K562 (cell line): Measurements from ENCODE around the gene GLIPR1L2. TPM values are rescaled to one million over a fixed set of nuclear protein-coding genes. Genes with fewer than 3 reads are reported as not detected.

Source experiments
- ATAC-seq: fragments of 200-7000 bp; cut with Tn5 transposase; 3 replicates; pipeline ENCODE4 v1.9.1; 2020; ENCODE audit warnings: moderate library complexity
- Bru-seq: library from RNA; stranded (reverse); fragments of 400-500 nt; gene quantifications from one replicate; lab custom pipeline; 2021; lab: Mats Ljungman, UMichigan
- BruChase-seq, 2 experiments: library from RNA; stranded (reverse); fragments of 400-500 nt; gene quantifications; one replicate each; lab custom pipeline; 2021; lab: Mats Ljungman, UMichigan
- BruUV-seq: library from RNA; stranded (reverse); fragments of 400-500 nt; replicated peaks from 2 replicates; lab custom pipeline; 2021; lab: Mats Ljungman, UMichigan
- CTCF ChIA-PET: fragments of 300-600 bp; formaldehyde crosslinking; extraction: SDS; loops from one replicate; lab custom pipeline; 2021; ENCODE audit warnings: low intra/inter-chr PET ratio; lab: Yijun Ruan, JAX
- POLR2A ChIA-PET: fragments of 300-600, 350-650 bp; sonication (Branson Sonifier 250); formaldehyde crosslinking; extraction: SDS; loops from one replicate; lab custom pipeline; 2021; ENCODE audit warnings: antibody characterized with exemption, inconsistent platforms; lab: Yijun Ruan, JAX
- DNase-seq, 4 experiments: peaks; one replicate each; pipeline versions ENCODE4 v3.0.0 to v3.0.0-alpha.2; 2011 to 2018; ENCODE audit warnings: low spot score in 3 of 4, mixed read lengths in 3 of 4; ENCODE audit errors: extremely low read depth in 1 of 4
- FAIRE-seq: peaks from 2 replicates; lab custom pipeline; 2011; peaks lifted over from hg19 to GRCh38; lab: Jason Lieb, UNC
- H2AFZ ChIP-seq: 2 replicates; pipeline ENCODE4 v1.6.0; 2011; ENCODE audit warnings: low read depth, low read length, control low read depth, inconsistent platforms
- H3K27ac ChIP-seq: fragments of 200-600 bp; 3 replicates; pipeline ENCODE4 v1.8.0; 2011; ENCODE audit warnings: low read depth, mild to moderate bottlenecking, control low read depth, inconsistent platforms, low read length, moderate library complexity, mixed read lengths; ENCODE audit errors: extremely low read depth
- H3K27me3 ChIP-seq, 2 experiments: fragments of 300-600 bp in 1 of 2; 2 replicates in 1 of 2; 3 replicates in 1 of 2; pipeline versions ENCODE4 v1.6.0 to v1.8.0; 2011; ENCODE audit warnings: inconsistent platforms in 2 of 2, low read length in 2 of 2, mild to moderate bottlenecking in 1 of 2, mixed read lengths in 1 of 2, moderate library complexity in 1 of 2; ENCODE audit not compliant: control insufficient read depth in 2 of 2, insufficient read depth in 2 of 2
- H3K36me3 ChIP-seq: fragments of 300-600 bp; 3 replicates; pipeline ENCODE4 v1.8.0; 2011; ENCODE audit warnings: mild to moderate bottlenecking, low read length, inconsistent platforms; ENCODE audit not compliant: control insufficient read depth, insufficient read depth
- H3K4me1 ChIP-seq, 2 experiments: fragments of 200-600 bp in 1 of 2; replicated peaks in 1 of 2; 2 replicates in 1 of 2; 3 replicates in 1 of 2; pipeline versions ENCODE4 v1.5.1 to v1.8.0; 2011; ENCODE audit warnings: inconsistent platforms in 2 of 2, low read length in 2 of 2, mild to moderate bottlenecking in 1 of 2, mixed read lengths in 1 of 2, moderate library complexity in 1 of 2; ENCODE audit not compliant: control insufficient read depth in 2 of 2, insufficient read depth in 2 of 2
- H3K4me2 ChIP-seq: 2 replicates; pipeline ENCODE4 v1.6.1; 2011; ENCODE audit warnings: low read length, control low read depth, inconsistent platforms, mixed read lengths; ENCODE audit not compliant: insufficient read depth
- H3K4me3 ChIP-seq: fragments of 200-600 bp; sonication (generic), shearing (Covaris generic); 2 replicates; pipeline ENCODE4 v1.5.1; 2016; ENCODE audit warnings: control low read depth, inconsistent platforms
- H3K79me2 ChIP-seq: fragments of 200-600 bp; 3 replicates; pipeline ENCODE4 v1.8.0; 2011; ENCODE audit warnings: low read length, inconsistent platforms; ENCODE audit not compliant: control insufficient read depth, insufficient read depth
- H3K9ac ChIP-seq, 2 experiments: 2 replicates each; pipeline versions ENCODE4 v1.6.0 to v1.6.1; 2011; ENCODE audit warnings: low read depth in 2 of 2, low read length in 2 of 2, control low read depth in 1 of 2, inconsistent platforms in 1 of 2, mild to moderate bottlenecking in 1 of 2, mixed read lengths in 1 of 2; ENCODE audit not compliant: insufficient read depth in 1 of 2
- H3K9me1 ChIP-seq: one replicate; pipeline ENCODE4 v1.6.0; 2011; ENCODE audit warnings: inconsistent platforms, mild to moderate bottlenecking, low read length, moderate library complexity; ENCODE audit not compliant: control insufficient read depth, insufficient read depth
- H3K9me3 ChIP-seq: replicated peaks from 2 replicates; pipeline ENCODE4 v1.5.1; 2011; ENCODE audit warnings: low read depth, low read length, inconsistent platforms; ENCODE audit not compliant: control insufficient read depth, insufficient read depth
- H4K20me1 ChIP-seq: replicated peaks from 2 replicates; pipeline ENCODE4 v1.6.1; 2011; ENCODE audit warnings: low read length, inconsistent platforms, mixed read lengths; ENCODE audit not compliant: control insufficient read depth, insufficient read depth
- CREB3 ChIP-seq: fragments of 450-650 bp; conservative IDR thresholded peaks from 2 replicates; pipeline ENCODE4 v1.6.1; 2016; ENCODE audit warnings: missing genetic modification characterization, low read depth, mild to moderate bottlenecking, missing compliant biosample characterization, moderate library complexity
- HDAC6 ChIP-seq: IDR thresholded peaks from 2 replicates; pipeline ENCODE4 v1.6.1; 2012; ENCODE audit warnings: low read depth, mild to moderate bottlenecking, control low read depth, inconsistent platforms, low read length, moderate library complexity
- MAZ ChIP-seq, 2 experiments: fragments of 450-650 bp in 1 of 2; sonication (generic) in 1 of 2; formaldehyde crosslinking; IDR thresholded peaks in 1 of 2; conservative IDR thresholded peaks in 1 of 2; 2 replicates each; pipeline versions ENCODE4 v1.4.0 to v1.5.0; 2020; ENCODE audit warnings: mild to moderate bottlenecking in 1 of 2, missing genetic modification reagents in 1 of 2
- MLX ChIP-seq, 2 experiments: fragments of 450-650 bp in 1 of 2; sonication (generic) in 1 of 2; formaldehyde crosslinking; conservative IDR thresholded peaks; 2 replicates each; pipeline versions ENCODE4 v1.4.0 to v1.8.1; 2020 to 2022; ENCODE audit warnings: mild to moderate bottlenecking in 1 of 2, missing genetic modification reagents in 1 of 2
- NCOA4 ChIP-seq: fragments of 450-650 bp; IDR thresholded peaks from 2 replicates; pipeline ENCODE4 v1.6.1; 2018; ENCODE audit warnings: mild to moderate bottlenecking; ENCODE audit not compliant: partially characterized antibody
- RAD21 ChIP-seq, 2 experiments: fragments of 250-450 bp in 1 of 2; fragments of 450-650 bp in 1 of 2; sonication (Bioruptor Pico) in 1 of 2; formaldehyde crosslinking in 1 of 2; IDR thresholded peaks in 1 of 2; conservative IDR thresholded peaks in 1 of 2; 2 replicates each; pipeline versions ENCODE4 v1.4.0 to v1.8.0; 2020 to 2022; ENCODE audit warnings: mild to moderate bottlenecking in 2 of 2, moderate library complexity in 1 of 2
- SAFB ChIP-seq: fragments of 200-400 bp; formaldehyde crosslinking; IDR thresholded peaks from 2 replicates; pipeline ENCODE4 v1.6.1; 2017; ENCODE audit warnings: low read depth, low read length, borderline replicate concordance
- USF1 ChIP-seq: sonication (generic); formaldehyde crosslinking; IDR thresholded peaks from 2 replicates; pipeline ENCODE4 v1.9.0; 2022; ENCODE audit warnings: mild to moderate bottlenecking, missing genetic modification reagents
- YY1 ChIP-seq, 3 experiments: IDR thresholded peaks; 2 replicates each; pipeline ENCODE4 v1.6.1; 2011; ENCODE audit warnings: low read length in 2 of 3, mild to moderate bottlenecking in 2 of 3, moderate library complexity in 2 of 3, borderline replicate concordance in 1 of 3, control low read depth in 1 of 3, low read depth in 1 of 3; ENCODE audit not compliant: insufficient read depth in 3 of 3, insufficient replicate concordance in 2 of 3, control insufficient read depth in 1 of 3, insufficient read length in 1 of 3; ENCODE audit errors: extremely low read depth in 1 of 3
- ZFX ChIP-seq: sonication (generic); formaldehyde crosslinking; IDR thresholded peaks from 2 replicates; pipeline ENCODE4 v1.8.0; 2022; ENCODE audit warnings: mild to moderate bottlenecking, missing genetic modification reagents, moderate library complexity
- WGBS: fragments of 100-300 bp; shearing (Covaris generic); methylation state at CpG from one replicate; pipeline ENCODE4 v1.1.6; 2016; ENCODE audit warnings: low coverage, mixed read lengths; ENCODE audit not compliant: insufficient coverage; ENCODE audit errors: missing lambda C conversion rate; 5-methylcytosine and 5-hydroxymethylcytosine counted together
- in situ Hi-C: fragments of 300-500 bp; cut with MboI; formaldehyde crosslinking; loops from 4 replicates; pipeline ENCODE4 v1.15.0; 2018; ENCODE audit warnings: inconsistent platforms, mixed read lengths
- intact Hi-C: fragments of 100-400 bp; cut with micrococcal nuclease; formaldehyde crosslinking; loops from 2 replicates; pipeline ENCODE4 v1.14.2; 2022
- long read RNA-seq, 3 experiments: library from polyadenylated mRNA in 2 of 3; library from RNA in 1 of 3; unstranded in 2 of 3; stranded (forward) in 1 of 3; transcript quantifications; one replicate each; pipeline ENCODE4 v2.0.0, GENCODE V29; 2019 to 2022
- polyA minus RNA-seq, 3 experiments: library from RNA; depleted of rRNA, polyadenylated mRNA; stranded (reverse); fragments of >200 nt; gene quantifications; 2 replicates each; pipeline ENCODE4 v1.2.3, GENCODE V29; 2011
- polyA plus RNA-seq, 8 experiments: library from polyadenylated mRNA; depleted of rRNA in 4 of 8; stranded (reverse) in 5 of 8; unstranded in 3 of 8; fragments of >200 nt; fragmentation: Nextera tagmentation in 2 of 8; fragmentation: Illumina TruSeq in 1 of 8; extraction: Ambion mirVana in 2 of 8; extraction: Trizol in 1 of 8; gene quantifications; 2 replicates each; pipeline versions ENCODE4 v1.2.1 to v1.2.3, GENCODE V29; 2011 to 2014; ENCODE audit warnings: inconsistent platforms in 1 of 8, missing spikeins in 1 of 8
- total RNA-seq, 7 experiments: library from RNA; depleted of rRNA in 6 of 7; stranded (reverse); fragments of >200 nt in 6 of 7; fragmentation: Illumina TruSeq in 2 of 7; extraction: Trizol in 2 of 7; gene quantifications; 2 replicates each; pipeline versions ENCODE4 v1.2.1 to v1.2.3, GENCODE V29; 2011 to 2021; ENCODE audit warnings: low replicate concordance in 1 of 7

GLIPR1L2 gene
- not detected in 2 replicates for total RNA-seq (2011; cell fraction: chromatin; rRNA removed; ENCODE audit: low replicate concordance)
- total RNA-seq (2011; cell fraction: nucleolus; rRNA removed): not detected in 2 replicates
- not detected in 2 replicates for total RNA-seq (2011; cell fraction: nucleoplasm; rRNA removed)
- total RNA-seq (2014; rRNA removed) (not detected in 2 replicates), total RNA-seq (2014; rRNA removed; fragmentation: Illumina TruSeq; extraction: Trizol) (not detected in 2 replicates), total RNA-seq (2015; rRNA removed; fragmentation: Illumina TruSeq; extraction: Trizol) (not detected in 2 replicates), total RNA-seq (2021) (not detected in 2 replicates), polyA plus RNA-seq (2011; rRNA removed) (not detected in 2 replicates), polyA plus RNA-seq (2014; fragmentation: Illumina TruSeq; extraction: Trizol) (not detected in 2 replicates), polyA plus RNA-seq (2014; fragmentation: Nextera tagmentation; extraction: Ambion mirVana) (not detected), polyA plus RNA-seq (2014; rRNA removed) (not detected in 2 replicates), polyA minus RNA-seq (2011; rRNA and poly(A)+ RNA removed) (not detected in 2 replicates), Bru-seq, nascent RNA (percentile 12 among the genes with signal in this experiment), BruChase-seq, experiment 1, labeled RNA remaining after a 2-hour chase (percentile 5 among the genes with signal in this experiment), BruChase-seq, experiment 2, labeled RNA remaining after a 6-hour chase (percentile 3 among the genes with signal in this experiment)
- not detected in 2 replicates for polyA plus RNA-seq (2011; cell fraction: cytosol; rRNA removed)
- polyA plus RNA-seq (2011; cell fraction: nucleus; rRNA removed): not detected in 2 replicates
- not detected in 2 replicates for polyA plus RNA-seq (2012)
- polyA minus RNA-seq (2011; cell fraction: cytosol; rRNA and poly(A)+ RNA removed): not detected in 2 replicates
- not detected in 2 replicates for polyA minus RNA-seq (2011; cell fraction: nucleus; rRNA and poly(A)+ RNA removed)
- long read RNA-seq, experiment 1: 0 reads
- long read RNA-seq, experiment 2: 0 reads
- long read RNA-seq, experiment 3: 0 reads

- peak; percentile 100 for ATAC-seq
- whole genome bisulfite sequencing: 18% methylated on average over 36 of the region's 36 CpGs
- Histone ChIP-seq H3K4me3 (peak within 1 kb of the TSS; percentile 36), H3K27me3 (no peaks in the 10 kb centered on the region), H3K27ac (peak within 1 kb of the TSS; percentile 61), H3K9me1 (no peaks in the 10 kb centered on the region), H3K4me2 (peak within 1 kb of the TSS; percentile 82), H2AFZ (peak within 1 kb of the TSS; percentile 91), H4K20me1 (no peaks in the 10 kb centered on the region), H3K4me1 (peaks cover 0 to 4% of the 10 kb centered on the region in 2 experiments; a peak in 2 of 5 replicates), H3K9me3 (no peaks in the 10 kb centered on the region), H3K79me2 (no peaks in the 10 kb centered on the region), H3K9ac (peak within 1 kb of the TSS; percentile 55 to 87), H3K36me3 (no peaks in the 10 kb centered on the region)
- POLR2A ChIA-PET: interaction anchor here (0.6 kb wide), 1 partner anchor 126 kb away, joined by 3 read pairs; no protein-coding TSS in a partner anchor
- DNase-seq: peak; percentile 73 to 90 (median 80)
- CTCF ChIA-PET: no interaction called here
- in situ Hi-C loops: no loop called here
- intact Hi-C loops: no loop called here
- no TSS peak for BruUV-seq
- peak; percentile 60 for FAIRE-seq
- TF ChIP-seq HDAC6 (no peak), USF1 (CRISPR knock-in tag) (no peak), RAD21 (CRISPR knock-in tag; conservative IDR thresholded peaks at IDR 0.05 in 1 of 2, IDR thresholded peaks at IDR 0.05 in 1 of 2) (peak; percentile 35 to 41; a peak in 3 of 4 replicates), YY1 (IDR thresholded peaks at IDR 0.05; ENCODE audit: borderline replicate concordance in 1 of 3, control insufficient read depth in 1 of 3, extremely low read depth in 1 of 3, insufficient read depth in 3 of 3, insufficient read length in 1 of 3, insufficient replicate concordance in 2 of 3, low read depth in 1 of 3, low read length in 2 of 3) (peak in 2 of 3 experiments; percentile 53 to 75), ZFX (CRISPR knock-in tag) (peak; percentile 61), CREB3 (tag) (no peak), MLX (CRISPR knock-in tag; conservative IDR thresholded peaks at IDR 0.05) (no peak), NCOA4 (no peak), MAZ (CRISPR knock-in tag; conservative IDR thresholded peaks at IDR 0.05 in 1 of 2, IDR thresholded peaks at IDR 0.05 in 1 of 2) (peak; percentile 36 to 75; a peak in 3 of 4 replicates), SAFB (no peak)
These were observed at the start of gene GLIPR1L2 for GRCh38 chr12:75390899-75391538. TSS of gene GLIPR1L2 (plus strand) at chr12:75391089. CDS start at chr12:75391117, 28 bp downstream.
